ENCODE data around the gene SDK1.

SDK1 gene

DNA sequence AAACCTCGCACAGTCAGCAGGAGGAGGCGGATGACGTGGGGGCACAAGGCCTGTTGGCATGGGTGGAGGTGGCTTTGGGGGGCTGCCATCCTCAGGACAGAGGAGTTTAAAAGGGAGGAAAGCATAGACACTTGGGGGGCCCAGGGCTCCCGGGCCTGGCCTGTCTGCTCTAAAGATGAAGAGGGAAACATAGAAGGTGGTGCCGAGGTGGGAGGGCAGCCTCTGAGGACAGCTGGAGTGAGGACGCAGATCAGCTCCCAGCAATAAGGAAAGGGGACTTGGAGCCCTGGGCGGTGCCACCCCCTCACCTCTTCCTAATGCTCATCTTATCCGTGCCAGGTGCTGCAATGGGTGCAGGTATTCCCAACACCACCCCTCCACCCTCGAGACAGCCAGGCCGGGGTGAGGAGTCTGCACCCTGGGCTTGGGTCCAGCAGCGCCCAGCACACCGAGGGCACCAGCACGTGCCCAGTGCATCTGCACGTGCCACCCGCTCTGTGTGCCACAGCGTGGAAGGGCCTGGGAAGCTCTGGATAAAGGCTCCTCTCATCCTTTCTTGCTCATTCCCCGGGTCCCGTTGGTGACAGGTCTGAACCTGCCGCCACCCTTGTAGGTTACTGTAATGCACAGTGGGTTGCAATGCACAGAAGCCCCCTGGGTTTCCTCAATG, 815.0 kb downstream of the SDK1 start:
- H3K4me3 ChIP-seq (ENCODE audit: low read length), result no peak overlapping the region
- no peak for DNase-seq (ENCODE audit: low read depth)
- TF ChIP-seq, protein P1, sequence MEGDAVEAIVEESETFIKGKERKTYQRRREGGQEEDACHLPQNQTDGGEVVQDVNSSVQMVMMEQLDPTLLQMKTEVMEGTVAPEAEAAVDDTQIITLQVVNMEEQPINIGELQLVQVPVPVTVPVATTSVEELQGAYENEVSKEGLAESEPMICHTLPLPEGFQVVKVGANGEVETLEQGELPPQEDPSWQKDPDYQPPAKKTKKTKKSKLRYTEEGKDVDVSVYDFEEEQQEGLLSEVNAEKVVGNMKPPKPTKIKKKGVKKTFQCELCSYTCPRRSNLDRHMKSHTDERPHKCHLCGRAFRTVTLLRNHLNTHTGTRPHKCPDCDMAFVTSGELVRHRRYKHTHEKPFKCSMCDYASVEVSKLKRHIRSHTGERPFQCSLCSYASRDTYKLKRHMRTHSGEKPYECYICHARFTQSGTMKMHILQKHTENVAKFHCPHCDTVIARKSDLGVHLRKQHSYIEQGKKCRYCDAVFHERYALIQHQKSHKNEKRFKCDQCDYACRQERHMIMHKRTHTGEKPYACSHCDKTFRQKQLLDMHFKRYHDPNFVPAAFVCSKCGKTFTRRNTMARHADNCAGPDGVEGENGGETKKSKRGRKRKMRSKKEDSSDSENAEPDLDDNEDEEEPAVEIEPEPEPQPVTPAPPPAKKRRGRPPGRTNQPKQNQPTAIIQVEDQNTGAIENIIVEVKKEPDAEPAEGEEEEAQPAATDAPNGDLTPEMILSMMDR (IDR thresholded peaks at IDR 0.05; ENCODE audit: insufficient read depth, low read depth, low read length, missing control alignments), result no peak

DNA sequence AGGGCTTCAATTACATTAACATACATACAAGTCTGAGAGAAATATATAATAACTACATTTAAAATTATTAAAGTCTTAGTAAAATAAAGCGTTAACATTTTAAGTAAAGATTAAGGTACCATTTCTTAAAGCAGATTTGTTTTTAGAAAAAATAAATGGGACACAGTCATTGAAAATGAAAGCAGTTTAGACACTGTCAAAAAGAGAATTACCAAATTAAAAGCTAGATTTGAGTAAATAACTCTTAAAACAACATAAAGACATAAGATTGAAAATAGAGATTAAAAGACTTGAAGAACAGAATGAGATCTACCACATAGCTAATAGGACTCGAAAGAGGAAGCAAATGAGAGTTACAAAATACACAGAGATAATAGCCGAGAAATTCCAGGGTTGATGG, 818.8 kb downstream of the SDK1 start:
- no peak for DNase-seq (ENCODE audit: low read depth)
- TF ChIP-seq, protein P1 (IDR thresholded peaks at IDR 0.05; ENCODE audit: insufficient read depth, low read depth, low read length, missing control alignments), result no peak
- H3K4me3 ChIP-seq (ENCODE audit: low read length), result no peak overlapping the region

DNA sequence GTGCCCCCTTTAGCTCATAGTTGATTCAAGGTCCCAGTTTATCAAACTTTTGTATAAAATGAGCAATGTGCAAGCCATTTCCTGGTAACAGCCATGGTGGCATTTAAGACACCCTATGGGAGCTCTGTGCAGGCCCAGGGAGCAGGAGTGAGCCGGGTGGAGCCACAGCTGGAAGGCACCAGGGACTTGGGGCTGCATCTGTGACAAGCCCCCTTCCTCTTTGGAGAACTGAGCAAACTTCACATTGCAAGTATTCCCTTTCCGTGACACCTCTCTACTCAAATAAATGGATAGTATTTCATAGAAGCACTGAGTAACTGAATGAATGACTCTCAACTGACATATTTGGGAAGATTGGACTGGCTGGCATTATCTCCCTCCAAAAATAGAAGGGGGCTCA, 822.3 kb downstream of the SDK1 start:
- DNase-seq (ENCODE audit: low read depth), result no peak
- no peak overlapping the region for H3K4me3 ChIP-seq (ENCODE audit: low read length)
- TF ChIP-seq, protein P1 (IDR thresholded peaks at IDR 0.05; ENCODE audit: insufficient read depth, low read depth, low read length, missing control alignments), result no peak

DNA sequence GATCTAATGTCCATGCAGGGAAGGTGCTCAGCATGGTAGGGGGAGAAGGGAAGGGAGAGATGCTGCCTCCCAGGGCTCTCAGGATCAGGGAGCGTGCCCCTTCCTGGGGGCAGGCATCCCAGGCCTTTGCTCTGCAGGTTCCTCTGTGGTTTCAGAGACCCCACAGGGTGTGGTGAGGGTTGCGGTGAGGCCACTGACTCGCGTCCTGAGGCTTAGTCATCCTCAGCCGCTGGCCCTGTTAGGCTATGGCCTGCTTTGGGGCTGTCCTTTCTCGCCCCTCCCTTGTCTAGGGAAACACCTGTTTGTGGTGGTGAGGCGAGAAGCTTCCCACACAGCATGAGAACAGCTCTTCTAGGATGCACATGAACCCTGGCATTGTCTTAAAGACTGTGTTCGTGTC, 822.8 kb downstream of the SDK1 start:
- no peak for DNase-seq (ENCODE audit: low read depth)
- TF ChIP-seq, protein P1 (IDR thresholded peaks at IDR 0.05; ENCODE audit: insufficient read depth, low read depth, low read length, missing control alignments), result no peak
- no peak overlapping the region for H3K4me3 ChIP-seq (ENCODE audit: low read length)

DNA sequence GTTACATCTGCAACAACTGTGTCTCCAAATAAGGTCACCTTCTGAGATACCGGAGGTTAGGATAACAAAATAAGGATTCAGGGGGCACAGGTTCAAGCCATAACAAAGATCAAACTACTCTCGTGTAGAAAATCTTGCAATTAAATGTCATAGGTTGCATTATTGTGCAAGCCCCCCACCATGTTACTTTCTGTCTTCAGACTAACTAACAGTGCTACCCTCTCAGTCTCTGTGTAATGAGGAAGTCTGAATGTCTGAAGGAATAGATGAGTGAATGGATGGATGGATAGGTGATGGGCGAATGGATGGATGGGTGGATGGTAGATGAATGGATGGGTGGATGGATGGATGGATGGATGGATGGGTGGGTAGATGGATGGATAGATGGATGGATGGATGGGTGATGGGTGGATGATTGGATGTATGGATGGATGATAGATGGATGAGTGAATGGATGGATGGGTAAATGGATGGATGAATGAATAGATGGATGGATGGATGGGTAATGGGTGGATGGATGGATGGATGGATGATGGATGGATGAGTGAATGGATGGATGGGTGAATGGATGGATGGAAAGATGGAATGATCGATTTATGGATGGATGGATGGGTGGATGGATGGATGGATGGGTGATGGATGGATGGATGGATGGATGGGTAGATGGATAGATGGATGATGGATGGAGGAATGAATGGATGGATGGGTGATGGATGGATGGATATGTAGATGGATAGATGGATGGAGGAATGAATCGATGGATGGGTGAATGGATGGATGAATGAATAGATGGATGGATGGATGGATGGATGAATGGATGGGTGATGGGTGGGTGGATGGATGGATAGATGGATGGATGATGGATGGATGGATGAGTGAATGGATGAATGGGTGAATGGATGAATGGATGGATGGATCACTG, 823.8 kb downstream of the SDK1 start:
- TF ChIP-seq, protein P1 (IDR thresholded peaks at IDR 0.05; ENCODE audit: insufficient read depth, low read depth, low read length, missing control alignments), result no peak
- no peak for DNase-seq (ENCODE audit: low read depth)
- no peak overlapping the region for H3K4me3 ChIP-seq (ENCODE audit: low read length)

DNA sequence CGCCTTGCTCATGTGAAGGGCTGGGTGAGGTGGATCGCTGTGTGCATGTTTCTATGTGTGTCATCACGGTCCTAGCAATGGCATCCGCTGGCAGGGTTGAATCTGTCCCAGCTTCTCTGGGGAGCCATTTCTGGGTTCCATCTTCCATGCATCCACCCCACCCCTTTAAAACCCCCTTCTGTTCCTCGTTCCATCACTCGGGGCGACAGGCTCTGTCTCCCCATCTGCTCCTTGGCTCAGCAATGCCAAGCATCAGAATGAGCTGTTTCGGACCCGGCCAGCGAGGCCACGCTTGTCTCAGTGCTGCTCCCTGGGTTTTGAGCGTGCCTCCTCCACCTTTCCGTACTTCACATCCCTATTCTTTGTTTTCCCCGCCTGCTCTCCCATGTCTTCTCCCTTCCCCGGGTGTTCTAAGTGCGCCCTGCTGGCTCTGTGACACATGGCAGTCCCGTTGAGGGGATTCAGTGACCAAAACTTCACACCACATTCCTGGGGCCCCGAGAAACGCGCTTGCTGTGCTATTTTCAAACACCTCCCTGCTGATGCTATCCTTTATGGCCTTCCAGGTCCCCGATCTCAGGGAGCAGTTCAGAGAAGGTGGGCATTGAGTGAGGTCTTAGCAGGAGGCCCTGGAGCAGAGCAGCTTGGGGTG, 827.0 kb downstream of the SDK1 start:
- no peak for DNase-seq (ENCODE audit: low read depth)
- no peak overlapping the region for H3K4me3 ChIP-seq (ENCODE audit: low read length)
- TF ChIP-seq, protein P1 (IDR thresholded peaks at IDR 0.05; ENCODE audit: insufficient read depth, low read depth, low read length, missing control alignments), result no peak
